Measurements from ENCODE around the gene SPATA9. TPM values are rescaled to one million over a fixed set of nuclear protein-coding genes. Genes with fewer than 3 reads are reported as not detected.

The SPATA9 gene, protein sequence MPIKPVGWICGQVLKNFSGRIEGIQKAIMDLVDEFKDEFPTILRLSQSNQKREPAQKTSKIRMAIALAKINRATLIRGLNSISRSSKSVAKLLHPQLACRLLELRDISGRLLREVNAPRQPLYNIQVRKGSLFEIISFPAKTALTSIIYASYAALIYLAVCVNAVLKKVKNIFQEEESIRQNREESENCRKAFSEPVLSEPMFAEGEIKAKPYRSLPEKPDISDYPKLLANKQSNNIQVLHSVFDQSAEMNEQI
- total RNA-seq, result not detected in 2 replicates

DNA sequence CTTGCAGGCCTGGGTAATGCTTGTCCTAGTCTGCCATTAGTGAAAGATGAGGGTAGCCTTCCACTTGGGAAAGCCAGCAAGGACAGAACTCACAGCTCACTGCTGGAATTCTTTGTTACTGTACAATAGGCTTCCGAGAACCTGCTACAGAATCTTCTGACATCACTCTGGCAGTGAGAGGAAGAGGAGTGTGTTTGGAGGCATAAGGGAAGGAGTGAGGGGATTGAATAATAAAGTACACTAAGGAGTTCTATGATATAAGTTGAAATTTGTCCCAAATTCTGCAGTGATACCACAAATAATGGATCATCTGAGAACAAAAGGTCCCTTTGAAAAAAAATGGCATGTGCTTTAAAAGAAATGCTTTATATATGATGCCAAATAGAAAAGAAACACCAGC, at the start of gene SPATA9:
SPATA9 (minus strand) TSS at position 101 of the 400 bp plus-strand sequence. CDS start 137 bp downstream, outside the sequence.
- Mint-ChIP-seq H3K27ac (no peak within 1 kb of the TSS), H3K9me3 (no peaks in the 10 kb centered on the region), H3K4me3 (ENCODE audit: low read depth) (no peak within 1 kb of the TSS), H3K27me3 (ENCODE audit: low read depth) (peaks cover 42% of the 10 kb centered on the region), H3K36me3 (ENCODE audit: low read depth) (no peaks in the 10 kb centered on the region), H3K4me1 (ENCODE audit: low read depth) (no peaks in the 10 kb centered on the region)
- no peak for DNase-seq (ENCODE audit: low spot score)
- intact Hi-C loops (cut with micrococcal nuclease), result no loop called here

DNA sequence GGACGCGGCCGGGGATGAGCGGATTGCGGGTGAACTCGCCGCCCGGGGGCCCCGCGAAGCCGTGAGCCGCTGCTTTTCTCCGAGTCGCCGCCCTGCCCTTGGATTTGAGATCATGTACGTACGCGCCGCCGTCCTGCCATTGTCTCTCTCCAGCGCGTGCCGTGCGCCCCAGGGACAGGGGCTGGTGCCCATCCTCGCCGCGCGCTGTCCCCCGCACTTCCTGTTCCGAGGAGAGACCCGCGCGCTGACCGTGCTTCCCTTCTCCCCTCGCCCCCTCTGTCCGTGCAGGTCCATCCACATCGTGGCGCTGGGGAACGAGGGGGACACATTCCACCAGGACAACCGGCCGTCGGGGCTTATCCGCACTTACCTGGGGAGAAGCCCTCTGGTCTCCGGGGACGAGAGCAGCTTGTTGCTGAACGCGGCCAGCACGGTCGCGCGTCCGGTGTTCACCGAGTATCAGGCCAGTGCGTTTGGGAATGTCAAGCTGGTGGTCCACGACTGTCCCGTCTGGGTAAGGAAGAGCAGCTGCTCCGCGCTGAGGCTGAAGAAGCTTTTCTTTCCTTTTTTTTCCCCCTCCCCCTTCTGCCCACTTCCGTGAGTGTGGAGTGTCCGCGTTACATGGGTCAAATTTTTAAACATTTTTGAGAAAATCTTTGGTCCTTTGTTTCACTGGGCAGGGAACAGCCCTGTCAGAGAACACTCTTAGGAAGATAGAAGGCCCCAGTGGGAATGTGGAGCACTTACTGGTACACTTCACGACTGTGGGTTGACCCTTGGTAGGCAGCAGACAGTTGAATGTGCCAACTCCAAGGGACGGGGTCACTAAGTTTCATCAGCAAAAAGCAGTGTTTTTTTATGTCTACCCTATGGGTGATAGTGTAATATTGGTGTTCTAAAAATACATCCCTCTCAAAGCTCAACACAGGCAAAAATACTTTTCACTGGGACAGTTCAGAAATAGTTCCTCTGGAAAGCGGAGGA, 49.1 kb upstream of the SPATA9 start:
- H3K4me1 Mint-ChIP-seq (ENCODE audit: low read depth), result peaks cover 18% of the 10 kb centered on the region
- H3K4me3 Mint-ChIP-seq (ENCODE audit: low read depth), result peak overlapping the region; percentile 76
- intact Hi-C loops (cut with micrococcal nuclease), result loop anchor here (2.0 kb wide), 1 partner anchor 67 kb away; no protein-coding TSS in a partner anchor
- DNase-seq (ENCODE audit: low spot score), result no peak
- no peak overlapping the region for H3K27ac Mint-ChIP-seq
- H3K27me3 Mint-ChIP-seq (ENCODE audit: low read depth), result peaks cover 80% of the 10 kb centered on the region
- no peaks in the 10 kb centered on the region for H3K36me3 Mint-ChIP-seq (ENCODE audit: low read depth)
- no peaks in the 10 kb centered on the region for H3K9me3 Mint-ChIP-seq

DNA sequence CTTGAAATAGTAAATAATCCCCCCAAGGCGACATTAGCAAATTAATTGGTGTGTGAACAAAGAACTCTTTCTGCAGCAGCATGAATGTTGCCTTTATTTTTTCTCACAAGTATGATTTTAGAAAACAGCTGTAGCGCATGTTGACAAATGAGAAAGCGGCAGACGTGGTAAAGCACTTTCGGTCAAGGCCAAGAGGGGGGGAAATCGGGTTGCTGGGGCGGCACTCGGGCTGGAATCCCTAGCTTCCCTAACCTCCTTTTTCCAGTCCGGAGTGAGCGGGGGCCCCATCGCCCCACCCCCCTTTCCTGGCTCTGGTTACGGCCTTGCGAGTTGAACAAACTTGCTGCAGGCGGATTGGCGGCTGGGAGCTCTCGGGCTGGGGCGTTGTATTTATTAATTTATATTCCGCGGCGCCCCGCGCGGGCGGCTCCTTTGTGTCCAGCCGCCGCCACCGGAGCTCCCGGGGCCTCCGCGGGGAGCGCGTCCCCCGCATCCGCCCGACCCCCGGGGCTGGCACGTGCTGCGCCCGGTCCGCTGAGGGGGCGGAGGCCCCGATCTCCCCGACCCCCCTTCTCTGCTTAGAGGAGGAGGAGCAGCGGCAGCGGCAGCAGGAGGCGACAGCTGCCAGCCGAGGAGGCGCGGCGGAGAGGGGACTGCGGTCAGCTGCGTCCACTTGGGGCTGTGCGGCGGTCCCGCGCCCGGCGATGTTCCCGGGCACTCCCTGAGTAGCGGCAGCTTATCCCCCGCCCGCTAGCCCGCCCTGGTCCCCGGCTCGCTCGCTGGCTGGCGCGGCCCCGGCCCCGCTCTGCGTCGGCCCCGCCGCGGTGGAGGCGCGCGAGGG, 48.2 kb upstream of the SPATA9 start, which contains the start of gene RHOBTB3:
RHOBTB3 (plus strand) TSS at position 607 of the 841 bp plus-strand sequence. CDS start 347 bp downstream, outside the sequence.
- Mint-ChIP-seq H3K4me1 (ENCODE audit: low read depth) (peaks cover 27% of the 10 kb centered on the region), H3K27ac (no peak within 1 kb of the TSS), H3K9me3 (no peaks in the 10 kb centered on the region), H3K36me3 (ENCODE audit: low read depth) (no peaks in the 10 kb centered on the region), H3K4me3 (ENCODE audit: low read depth) (peak within 1 kb of the TSS; percentile 76), H3K27me3 (ENCODE audit: low read depth) (peaks cover 83% of the 10 kb centered on the region)
- no peak for DNase-seq (ENCODE audit: low spot score)
- intact Hi-C loops (cut with micrococcal nuclease), result no loop called here

DNA sequence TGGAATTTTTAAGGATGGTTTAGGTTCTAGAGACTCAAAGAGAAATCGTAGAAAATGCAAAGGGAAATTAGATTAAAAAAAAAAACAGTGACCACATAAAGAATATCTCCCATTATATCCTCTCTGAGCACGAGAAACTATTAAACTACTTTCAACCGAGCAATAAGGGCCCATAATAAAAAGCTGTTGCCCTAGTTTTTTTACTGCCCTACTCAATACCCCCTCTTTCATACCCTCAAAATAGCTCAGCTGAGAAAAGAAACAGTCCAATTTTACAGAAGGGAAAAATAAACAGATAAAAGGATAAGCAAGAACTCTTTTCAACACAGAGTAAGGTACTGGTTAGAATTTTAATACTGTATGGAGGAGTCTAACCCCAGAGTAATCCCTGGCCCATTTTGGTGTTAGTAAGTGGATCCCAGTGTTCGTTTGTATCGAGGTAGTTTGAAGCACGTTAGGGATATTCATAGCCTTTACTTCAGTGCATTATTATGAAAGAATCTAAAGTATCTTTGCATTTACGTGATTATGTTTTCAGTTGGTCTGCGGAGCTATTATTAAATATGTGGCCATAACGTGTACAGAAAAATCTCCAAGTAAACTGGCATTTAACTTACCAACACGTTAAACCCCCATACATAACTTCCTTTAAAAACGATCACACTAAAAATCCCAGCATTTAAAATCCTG, 47.4 kb upstream of the SPATA9 start:
- peaks cover 28% of the 10 kb centered on the region for H3K4me1 Mint-ChIP-seq (ENCODE audit: low read depth)
- peaks cover 81% of the 10 kb centered on the region for H3K27me3 Mint-ChIP-seq (ENCODE audit: low read depth)
- no peak overlapping the region for H3K27ac Mint-ChIP-seq
- peak overlapping the region; percentile 61 for H3K4me3 Mint-ChIP-seq (ENCODE audit: low read depth)
- no peaks in the 10 kb centered on the region for H3K9me3 Mint-ChIP-seq
- no peaks in the 10 kb centered on the region for H3K36me3 Mint-ChIP-seq (ENCODE audit: low read depth)
- no peak for DNase-seq (ENCODE audit: low spot score)
- intact Hi-C loops (cut with micrococcal nuclease), result no loop called here

DNA sequence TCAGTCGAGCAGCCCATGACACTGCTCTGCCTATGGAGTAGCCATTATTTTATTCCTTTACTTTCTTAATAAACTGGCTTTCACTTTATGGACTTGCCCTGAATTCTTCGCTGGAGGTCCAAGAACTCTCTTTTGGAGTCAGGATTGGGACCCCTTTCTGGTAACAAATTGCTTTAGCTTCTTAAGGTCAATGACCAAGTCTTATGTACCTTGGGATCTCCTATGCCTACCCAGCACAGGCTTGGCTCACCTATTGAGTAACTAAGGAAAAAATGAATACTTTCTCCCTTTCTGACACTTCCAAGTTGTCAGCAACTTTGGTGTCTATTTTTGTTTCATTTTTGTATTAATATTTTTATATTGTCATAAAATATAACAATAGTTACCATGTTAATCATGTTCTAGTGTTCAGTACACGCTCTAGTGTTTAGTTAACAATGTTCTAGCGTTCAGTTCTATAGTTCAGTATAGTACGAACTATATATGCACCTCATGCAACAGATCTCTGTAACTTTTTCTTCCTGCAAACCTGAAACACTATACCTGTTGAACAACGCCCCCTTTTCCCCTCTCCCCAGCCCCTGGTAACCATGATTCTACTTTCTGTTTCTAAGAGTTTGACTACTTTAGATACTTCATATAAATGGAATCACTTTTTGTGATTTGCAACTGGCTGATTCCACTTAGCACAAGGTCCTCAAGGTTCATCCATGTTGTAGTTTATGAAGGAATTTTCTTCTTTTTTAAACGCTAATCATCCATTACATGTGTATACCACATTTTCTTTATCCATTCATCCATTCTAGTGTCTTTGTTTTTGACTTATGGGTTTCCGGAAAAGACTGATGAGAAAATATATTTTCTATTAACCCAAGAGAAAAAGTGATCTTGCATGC, 46.6 kb upstream of the SPATA9 start:
- Mint-ChIP-seq H3K36me3 (ENCODE audit: low read depth) (no peaks in the 10 kb centered on the region), H3K27ac (no peak overlapping the region), H3K9me3 (no peaks in the 10 kb centered on the region), H3K4me1 (ENCODE audit: low read depth) (peaks cover 30% of the 10 kb centered on the region), H3K27me3 (ENCODE audit: low read depth) (peaks cover 77% of the 10 kb centered on the region), H3K4me3 (ENCODE audit: low read depth) (no peak overlapping the region)
- DNase-seq (ENCODE audit: low spot score), result no peak
- intact Hi-C loops (cut with micrococcal nuclease), result no loop called here

DNA sequence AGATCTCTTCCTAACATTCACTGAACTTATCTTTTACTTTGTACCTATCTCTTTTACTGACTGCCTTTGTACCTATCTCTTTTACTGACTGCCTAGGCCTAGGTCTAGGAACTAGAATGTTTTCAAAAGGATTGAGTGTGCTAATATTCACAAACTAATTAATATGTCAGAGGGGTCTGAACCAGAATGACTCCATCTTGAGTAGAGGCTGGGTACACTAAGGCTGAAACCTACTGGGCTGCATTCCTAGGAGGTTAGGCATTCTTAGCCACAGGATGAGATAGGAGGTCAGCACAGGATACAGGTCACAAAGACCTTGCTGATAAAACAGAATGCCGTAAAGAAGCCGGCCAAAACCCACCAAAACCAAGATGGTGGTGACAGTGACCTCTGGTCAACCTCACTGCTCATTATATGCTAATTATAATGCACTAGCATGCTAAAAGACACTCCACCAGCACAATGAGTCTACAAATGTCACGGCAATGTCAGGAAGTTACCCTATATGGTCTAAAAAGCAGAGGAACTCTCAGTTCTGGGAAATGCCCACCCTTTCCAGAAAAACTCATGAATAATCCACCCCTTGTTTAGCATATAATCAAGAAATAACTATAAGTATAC, 45.8 kb upstream of the SPATA9 start:
- Mint-ChIP-seq H3K9me3 (no peaks in the 10 kb centered on the region), H3K4me1 (ENCODE audit: low read depth) (peaks cover 33% of the 10 kb centered on the region), H3K27me3 (ENCODE audit: low read depth) (peaks cover 75% of the 10 kb centered on the region), H3K27ac (no peak overlapping the region), H3K4me3 (ENCODE audit: low read depth) (no peak overlapping the region), H3K36me3 (ENCODE audit: low read depth) (no peaks in the 10 kb centered on the region)
- no peak for DNase-seq (ENCODE audit: low spot score)
- intact Hi-C loops (cut with micrococcal nuclease), result no loop called here

DNA sequence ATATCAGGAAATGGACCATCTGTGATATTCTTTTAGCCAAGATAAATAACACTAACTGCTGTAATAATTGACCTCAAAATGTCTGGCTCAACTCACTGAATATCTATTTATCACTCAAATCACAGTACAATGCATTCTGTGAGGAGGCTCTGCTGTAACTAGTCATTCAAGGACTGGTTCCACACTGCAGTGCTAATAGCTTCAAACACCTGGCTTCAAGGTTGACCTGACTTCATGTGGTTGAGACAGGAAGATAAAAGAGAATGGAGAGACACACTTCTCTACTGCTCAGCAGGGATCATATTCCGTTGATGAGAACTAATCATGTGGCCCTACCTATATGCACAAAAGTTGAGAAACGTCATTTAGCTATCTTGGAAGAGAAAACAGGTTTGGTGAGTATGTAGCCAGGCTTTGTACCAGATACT, 45.0 kb upstream of the SPATA9 start:
- no peak for DNase-seq (ENCODE audit: low spot score)
- H3K4me1 Mint-ChIP-seq (ENCODE audit: low read depth), result peaks cover 35% of the 10 kb centered on the region
- H3K36me3 Mint-ChIP-seq (ENCODE audit: low read depth), result no peaks in the 10 kb centered on the region
- no peaks in the 10 kb centered on the region for H3K9me3 Mint-ChIP-seq
- H3K27ac Mint-ChIP-seq, result no peak overlapping the region
- H3K4me3 Mint-ChIP-seq (ENCODE audit: low read depth), result no peak overlapping the region
- H3K27me3 Mint-ChIP-seq (ENCODE audit: low read depth), result peaks cover 68% of the 10 kb centered on the region
- intact Hi-C loops (cut with micrococcal nuclease), result no loop called here

DNA sequence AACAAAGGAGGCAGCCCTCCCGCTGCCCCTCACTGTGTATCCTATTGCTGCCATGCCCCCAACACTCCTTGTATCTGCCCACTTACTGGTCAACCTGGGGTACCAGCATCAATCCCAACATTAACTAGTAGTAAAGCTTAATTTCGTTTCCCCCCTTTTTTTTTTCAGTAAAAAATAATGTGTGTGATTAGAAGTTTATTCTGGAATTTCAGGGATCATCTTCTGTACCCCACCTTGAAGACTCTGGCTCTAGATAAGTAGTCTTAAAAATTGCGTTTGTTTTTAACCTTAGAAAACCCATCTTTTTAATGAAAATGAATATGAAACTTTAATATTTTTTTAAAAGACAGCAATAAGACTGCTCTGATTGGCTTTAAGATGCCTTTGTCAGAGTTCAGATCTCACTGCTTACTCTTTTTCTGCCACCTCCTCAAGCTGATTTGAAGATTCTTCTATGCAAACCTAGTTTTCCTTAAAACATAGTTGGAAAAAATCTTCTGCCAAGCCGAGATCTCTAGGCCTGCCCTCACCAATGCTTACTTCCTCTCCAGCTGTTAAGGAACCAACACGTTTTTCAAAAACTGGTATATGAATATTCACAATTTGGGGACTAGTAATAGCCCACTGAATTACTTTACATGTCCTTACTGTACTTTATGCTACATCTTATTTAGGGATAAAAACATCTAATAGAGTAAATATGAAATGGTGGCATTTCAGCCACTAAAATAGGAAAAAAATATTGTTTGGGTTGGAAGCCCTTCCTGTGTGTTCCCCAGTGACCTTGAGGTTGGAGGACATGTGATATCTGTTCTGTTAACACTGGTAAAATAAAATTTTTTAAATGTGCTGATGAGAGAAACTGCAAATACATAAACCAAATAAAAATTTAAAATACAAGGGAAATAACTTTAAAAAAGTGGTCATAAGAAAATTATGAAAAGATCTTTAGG, 44.3 kb upstream of the SPATA9 start:
- intact Hi-C loops (cut with micrococcal nuclease), result no loop called here
- no peak for DNase-seq (ENCODE audit: low spot score)
- H3K27me3 Mint-ChIP-seq (ENCODE audit: low read depth), result peaks cover 63% of the 10 kb centered on the region
- H3K9me3 Mint-ChIP-seq, result no peaks in the 10 kb centered on the region
- H3K4me1 Mint-ChIP-seq (ENCODE audit: low read depth), result peaks cover 34% of the 10 kb centered on the region
- H3K4me3 Mint-ChIP-seq (ENCODE audit: low read depth), result no peak overlapping the region
- no peaks in the 10 kb centered on the region for H3K36me3 Mint-ChIP-seq (ENCODE audit: low read depth)
- H3K27ac Mint-ChIP-seq, result no peak overlapping the region

DNA sequence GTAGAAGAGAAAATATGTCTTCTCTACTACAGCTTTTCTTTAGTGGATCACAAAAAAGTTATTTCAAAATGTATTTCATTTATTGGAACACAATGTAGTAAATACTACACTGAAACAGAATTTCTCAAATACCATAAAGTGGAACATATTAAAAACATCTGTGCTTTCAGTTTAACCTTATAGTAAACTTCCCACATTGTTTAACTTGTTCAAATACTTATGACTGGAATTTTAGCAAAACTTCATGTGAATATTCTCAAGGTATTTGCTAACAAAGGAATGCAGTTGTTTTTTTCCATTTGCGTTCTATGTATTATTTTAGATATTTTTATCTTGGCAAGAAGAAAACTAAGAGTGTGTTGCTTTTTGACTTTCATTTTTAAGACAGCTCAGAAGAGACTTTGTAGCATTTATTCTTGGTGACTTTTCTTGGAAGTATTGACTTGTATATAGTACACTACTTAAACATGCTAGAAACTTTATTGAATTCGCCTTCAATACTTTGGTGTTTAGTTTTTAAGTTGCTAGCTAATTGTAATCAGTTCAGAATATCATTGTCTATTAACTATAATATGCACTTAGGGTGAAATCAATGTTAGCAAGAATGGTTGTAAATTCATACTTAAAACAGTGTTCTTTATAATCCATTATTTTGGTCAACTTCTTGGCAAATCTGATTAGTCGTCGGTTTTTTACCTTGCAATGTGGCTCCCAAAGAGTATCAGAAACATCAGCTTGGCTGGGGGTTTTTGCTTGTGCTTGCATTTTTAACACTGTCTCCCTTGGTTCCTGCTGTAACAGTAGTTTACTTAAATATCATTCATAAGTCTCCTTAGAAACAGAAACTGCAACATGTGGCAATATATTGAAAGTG, 43.4 kb upstream of the SPATA9 start:
- Mint-ChIP-seq H3K36me3 (ENCODE audit: low read depth) (no peaks in the 10 kb centered on the region), H3K27ac (no peak overlapping the region), H3K27me3 (ENCODE audit: low read depth) (peaks cover 64% of the 10 kb centered on the region), H3K9me3 (no peaks in the 10 kb centered on the region), H3K4me1 (ENCODE audit: low read depth) (peaks cover 29% of the 10 kb centered on the region), H3K4me3 (ENCODE audit: low read depth) (no peak overlapping the region)
- no peak for DNase-seq (ENCODE audit: low spot score)
- intact Hi-C loops (cut with micrococcal nuclease), result no loop called here
